Calu3 (cell line): Measurements from ENCODE around the gene WAC. TPM values are rescaled to one million over a fixed set of nuclear protein-coding genes. Genes with fewer than 3 reads are reported as not detected.
A peak's percentile ranks its signal among the peaks of the same experiment; 100 is the strongest.

ENCODE experiments used
- BruUV-seq: library from RNA; stranded (reverse); fragments of 400-500 nt; replicated peaks from 2 replicates; lab custom pipeline; 2021; lab: Mats Ljungman, UMichigan
- CTCF ChIA-PET: fragments of 300-600 bp; sonication (Branson Sonifier 250); formaldehyde crosslinking; loops from one replicate; lab custom pipeline; 2022; ENCODE audit warnings: antibody characterized with exemption; lab: Charles Lee
- DNase-seq: peaks from one replicate; pipeline ENCODE4 v3.0.0; 2022
- H3K27ac Mint-ChIP-seq: one replicate; pipeline ENCODE4 v1.8.0; 2022; ENCODE audit warnings: mixed read lengths; ENCODE audit not compliant: unreplicated experiment
- H3K27me3 Mint-ChIP-seq: one replicate; pipeline ENCODE4 v1.8.0; 2022; ENCODE audit warnings: mixed read lengths; ENCODE audit not compliant: unreplicated experiment
- H3K36me3 Mint-ChIP-seq: one replicate; pipeline ENCODE4 v1.8.0; 2022; ENCODE audit warnings: mild to moderate bottlenecking, moderate library complexity, mixed read lengths; ENCODE audit not compliant: insufficient read depth, unreplicated experiment
- H3K4me1 Mint-ChIP-seq: one replicate; pipeline ENCODE4 v1.8.0; 2022; ENCODE audit warnings: mild to moderate bottlenecking, low read depth, mixed read lengths; ENCODE audit not compliant: unreplicated experiment
- H3K4me3 Mint-ChIP-seq: one replicate; pipeline ENCODE4 v1.8.0; 2022; ENCODE audit warnings: mild to moderate bottlenecking, low read depth, moderate library complexity, mixed read lengths; ENCODE audit not compliant: unreplicated experiment
- H3K9me3 Mint-ChIP-seq: one replicate; pipeline ENCODE4 v1.8.0; 2022; ENCODE audit warnings: low read depth, mixed read lengths; ENCODE audit not compliant: unreplicated experiment
- CTCF ChIP-seq: fragments of 200-600 bp; IDR thresholded peaks from one replicate; pipeline ENCODE4 v1.8.0; 2022; ENCODE audit warnings: antibody characterized with exemption; ENCODE audit not compliant: unreplicated experiment
- intact Hi-C: fragments of 100-400 bp; cut with micrococcal nuclease; formaldehyde crosslinking; loops from one replicate; pipeline ENCODE4 v1.10.0; 2022; ENCODE audit not compliant: unreplicated experiment
- total RNA-seq: library from RNA; stranded (reverse); gene quantifications from 2 replicates; pipeline ENCODE4 v1.2.3, GENCODE V29; 2022

The WAC gene
- total RNA-seq, 1 experiment from 2014 or later: 127 TPM

GRCh38 chr10:28523725-28524252 lies 9.1 kb upstream of the WAC start:
- no peak for DNase-seq
- no peaks in the 10 kb centered on the region for H3K27me3 Mint-ChIP-seq
- TSS peak; percentile 20 for BruUV-seq
- H3K4me1 Mint-ChIP-seq: no peaks in the 10 kb centered on the region
- H3K9me3 Mint-ChIP-seq: peaks cover 3% of the 10 kb centered on the region
- H3K4me3 Mint-ChIP-seq: no peak overlapping the region
- peaks cover 7% of the 10 kb centered on the region for H3K36me3 Mint-ChIP-seq
- intact Hi-C loops: no loop called here
- TF ChIP-seq CTCF: no peak
- CTCF ChIA-PET: no interaction called here
- no peak overlapping the region for H3K27ac Mint-ChIP-seq

GRCh38 chr10:28530751-28531150 lies 2.2 kb upstream of the WAC start:
- peaks cover 27% of the 10 kb centered on the region for H3K4me1 Mint-ChIP-seq
- CTCF ChIA-PET: interaction anchor here (0.6 to 0.7 kb wide), 2 partner anchors 99 to 241 kb away, joined by 4 to 5 read pairs; no protein-coding TSS in a partner anchor
- H3K27ac Mint-ChIP-seq: no peak overlapping the region
- H3K36me3 Mint-ChIP-seq: peaks cover 45% of the 10 kb centered on the region
- TF ChIP-seq CTCF: no peak
- BruUV-seq: no TSS peak
- H3K4me3 Mint-ChIP-seq: no peak overlapping the region
- DNase-seq: no peak
- intact Hi-C loops: no loop called here
- H3K27me3 Mint-ChIP-seq: no peaks in the 10 kb centered on the region
- H3K9me3 Mint-ChIP-seq: no peaks in the 10 kb centered on the region

- H3K4me1 Mint-ChIP-seq: peaks cover 28% of the 10 kb centered on the region
- CTCF ChIA-PET: interaction anchor here (0.6 to 0.7 kb wide), 3 partner anchors 19 to 551 kb away, joined by 3 to 4 read pairs (median 4); no protein-coding TSS in a partner anchor
These were observed 257 bp downstream of the WAC start for GRCh38 chr10:28533186-28533564.

GRCh38 chr10:28533571-28534304 lies 820 bp downstream of the WAC start:
- TF ChIP-seq CTCF: no peak
- CTCF ChIA-PET: interaction anchor here (0.6 to 2.1 kb wide), 3 partner anchors 12 to 551 kb away, joined by 3 to 6 read pairs (median 4); no protein-coding TSS in a partner anchor

More at GRCh38 chr10:28533186-28533564, 257 bp downstream of the WAC start:
- no peak for DNase-seq
- peak overlapping the region; percentile 87 for H3K4me3 Mint-ChIP-seq
- no peaks in the 10 kb centered on the region for H3K9me3 Mint-ChIP-seq
- BruUV-seq: no TSS peak
- H3K27me3 Mint-ChIP-seq: no peaks in the 10 kb centered on the region
- peak overlapping the region; percentile 94 for H3K27ac Mint-ChIP-seq
- H3K36me3 Mint-ChIP-seq: peaks cover 68% of the 10 kb centered on the region
- intact Hi-C loops: no loop called here
- no peak for TF ChIP-seq CTCF

More at GRCh38 chr10:28533571-28534304, 820 bp downstream of the WAC start:
- Mint-ChIP-seq H3K27me3 (no peaks in the 10 kb centered on the region), H3K27ac (peak overlapping the region; percentile 94), H3K36me3 (peaks cover 74% of the 10 kb centered on the region), H3K9me3 (no peaks in the 10 kb centered on the region), H3K4me3 (peak overlapping the region; percentile 87), H3K4me1 (peaks cover 28% of the 10 kb centered on the region)
- intact Hi-C loops: no loop called here
- no TSS peak for BruUV-seq
- DNase-seq: peak; percentile 61
